Gastroesophageal sphincter (tissue), 3 donors: ENCODE data around the gene EIF3F.

Experiments used
- CTCF ChIP-seq, 4 experiments: fragments of 200-600 bp in 2 of 4; fragments of 450-650 bp in 2 of 4; sonication (generic) in 1 of 4; IDR thresholded peaks; one replicate each; pipeline ENCODE4 v1.5.1; 2017 to 2019; ENCODE audit warnings: antibody characterized with exemption in 4 of 4, mild to moderate bottlenecking in 2 of 4, moderate library complexity in 2 of 4
- EP300 ChIP-seq: sonication (generic); formaldehyde crosslinking; IDR thresholded peaks from one replicate; pipeline ENCODE4 v1.6.1; 2017; ENCODE audit warnings: antibody characterized with exemption, mild to moderate bottlenecking
- POLR2A ChIP-seq, 2 donors: fragments of 450-650 bp; IDR thresholded peaks; one replicate each; pipeline ENCODE4 v1.6.1; 2017; ENCODE audit warnings: antibody characterized with exemption in 2 of 2, mild to moderate bottlenecking in 2 of 2, moderate library complexity in 1 of 2
- POLR2AphosphoS5 ChIP-seq: sonication (generic); formaldehyde crosslinking; IDR thresholded peaks from one replicate; pipeline ENCODE4 v1.6.1; 2017; ENCODE audit warnings: antibody characterized with exemption

- TF ChIP-seq CTCF (IDR thresholded peaks at IDR 0.05) = no peak
- no peak for TF ChIP-seq POLR2A (IDR thresholded peaks at IDR 0.05)
- TF ChIP-seq POLR2AphosphoS5 = no peak
- TF ChIP-seq EP300 = no peak
Measured at GRCh38 chr11:8028766-8029165, 41.6 kb downstream of the EIF3F start.
